ENCODE data around the gene TOLLIP. TPM values are rescaled to one million over a fixed set of nuclear protein-coding genes. Genes with fewer than 3 reads are reported as not detected.

TOLLIP gene
- total RNA-seq, 1 experiment from 2014 or later, result 32.3 TPM

DNA sequence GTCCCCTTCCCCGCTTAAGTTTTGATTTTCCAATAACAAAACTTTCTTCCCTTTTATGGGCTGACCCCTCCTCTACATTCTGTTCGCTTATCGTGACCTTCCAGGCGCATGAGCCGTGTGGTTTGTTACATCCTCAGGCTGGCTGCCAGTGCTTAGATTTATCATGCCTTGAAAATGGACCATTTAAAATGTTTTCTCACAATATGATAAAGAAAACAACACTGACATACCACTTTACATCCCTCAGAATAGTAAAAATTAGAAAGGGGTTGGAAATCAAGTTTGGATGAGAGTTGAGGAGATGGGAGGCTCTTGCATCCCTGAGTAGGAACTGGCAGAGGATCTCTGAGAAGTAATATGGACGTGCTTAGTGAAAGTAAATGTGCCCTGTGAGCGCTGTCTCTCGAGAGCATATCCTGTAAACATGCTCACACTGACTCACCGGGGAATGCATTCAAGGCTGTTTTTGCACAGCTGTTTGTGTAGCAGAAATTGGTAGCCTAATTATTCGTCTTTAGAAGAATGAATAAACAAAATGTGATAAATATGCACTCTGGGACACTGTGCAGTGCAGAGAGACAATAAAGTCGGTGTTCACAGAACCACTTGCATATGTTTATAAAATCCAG lies 17.1 kb upstream of the TOLLIP start:
- no peak overlapping the region for H3T11ph ChIP-seq (ENCODE audit: low read length)
- no peak overlapping the region for H2BK120ac ChIP-seq (ENCODE audit: low read depth, low read length, poor library complexity, severe bottlenecking)
- H3K23ac ChIP-seq (ENCODE audit: insufficient read length, low read depth, low read length), result no peak overlapping the region
- no peak overlapping the region for H3K14ac ChIP-seq (ENCODE audit: insufficient read depth, low read length)
- H3K27ac ChIP-seq (ENCODE audit: insufficient read length, low read depth, low read length), result no peak overlapping the region
- H2BK5ac ChIP-seq (ENCODE audit: insufficient read length, low read length), result no peak overlapping the region
- H4K8ac ChIP-seq (replicated peaks; ENCODE audit: insufficient read length, low read depth, low read length), result no peak overlapping the region
- no peak overlapping the region for H3K4me3 Mint-ChIP-seq
- no peak overlapping the region for H2BK20ac ChIP-seq (ENCODE audit: low read depth, low read length, poor library complexity, severe bottlenecking)
- H3K79me1 ChIP-seq (ENCODE audit: insufficient read depth, low read depth, low read length, poor library complexity, severe bottlenecking), result no peaks in the 10 kb centered on the region
- no peaks in the 10 kb centered on the region for H3K4me1 ChIP-seq (ENCODE audit: insufficient read depth, low read length)
- H3K4ac ChIP-seq (ENCODE audit: low read depth, low read length), result no peak overlapping the region
- H4K5ac ChIP-seq (ENCODE audit: insufficient read length, low read depth, low read length), result no peak overlapping the region
- peaks cover 0 to 3% (median 0%) of the 10 kb centered on the region in 3 experiments; a peak in 1 of 7 replicates for H3K36me3 Mint-ChIP-seq (ENCODE audit: insufficient read depth in 1 of 3, low read depth in 3 of 3)
- no peak overlapping the region for H3K27ac Mint-ChIP-seq
- WGBS (ENCODE audit: extremely low coverage, insufficient read length, low lambda C conversion rate), result no CpG with 5 or more reads among the region's 11 CpGs
- H3K9me3 Mint-ChIP-seq, result peaks cover 23 to 29% of the 10 kb centered on the region in 2 experiments
- no peak overlapping the region for H2BK15ac ChIP-seq (ENCODE audit: low read depth, low read length)
- no peak overlapping the region for H3K18ac ChIP-seq (ENCODE audit: insufficient read length, low read depth, low read length)
- no peaks in the 10 kb centered on the region for H3K79me2 ChIP-seq (ENCODE audit: insufficient read depth, low read length)
- no peak for TF ChIP-seq CTCF (conservative IDR thresholded peaks at IDR 0.05)
- no peaks in the 10 kb centered on the region for H3K9me3 ChIP-seq (ENCODE audit: control insufficient read depth, low read depth, low read length)
- H2AK5ac ChIP-seq (ENCODE audit: insufficient read length, low read length), result no peak overlapping the region
- H2BK12ac ChIP-seq (ENCODE audit: insufficient read length, low read depth, low read length), result no peak overlapping the region
- no peak overlapping the region for H3K9ac ChIP-seq (ENCODE audit: extremely low read depth, insufficient read length, low read length)
- DNase-seq, result no peak
- H3K56ac ChIP-seq (ENCODE audit: insufficient read length, low read depth, low read length), result no peak overlapping the region
- no peak overlapping the region for H3K4me2 ChIP-seq (ENCODE audit: insufficient read depth, insufficient read length, low read length)
- H3K23me2 ChIP-seq (ENCODE audit: insufficient read length, low read depth, low read length, poor library complexity, severe bottlenecking), result no peaks in the 10 kb centered on the region
- no peaks in the 10 kb centered on the region for H3K4me1 Mint-ChIP-seq
- no peaks in the 10 kb centered on the region for H4K20me1 ChIP-seq (ENCODE audit: control insufficient read depth, insufficient read depth, insufficient read length)
- H3K27me3 Mint-ChIP-seq (ENCODE audit: low read depth), result peaks cover 48% of the 10 kb centered on the region
- H3K27me3 ChIP-seq (ENCODE audit: insufficient read depth, low read length), result no peaks in the 10 kb centered on the region
- H4K91ac ChIP-seq (ENCODE audit: insufficient read length, low read depth, low read length), result no peak overlapping the region
- no peak overlapping the region for H2AFZ ChIP-seq (ENCODE audit: low read length)

All from H9 (cell line).